ENCODE data around the gene DDX39B.

GRCh38 chr6:31489086-31489485, 52.7 kb downstream of the DDX39B start:
- TF ChIP-seq CTCF (IDR thresholded peaks at IDR 0.05; ENCODE audit: extremely low read depth in 1 of 2, insufficient read depth in 1 of 2, low read depth in 1 of 2, low read length in 2 of 2) (no peak), POLR2AphosphoS5 (IDR thresholded peaks at IDR 0.05; ENCODE audit: insufficient read depth, low read depth, low read length) (no peak), EZH2 (IDR thresholded peaks at IDR 0.05; ENCODE audit: borderline replicate concordance, low read depth, low read length, severe bottlenecking) (no peak), POLR2A (IDR thresholded peaks at IDR 0.05; ENCODE audit: low read depth, low read length) (no peak)

All from endothelial cell of umbilical vein (primary cell).